Skin of body (tissue), 2 donors: Measurements from ENCODE around the gene CASP5. TPM values are rescaled to one million over a fixed set of nuclear protein-coding genes. Genes with fewer than 3 reads are reported as not detected.
"Not testable (repeated sequence)": the region's sequence is repeated elsewhere in the genome, so short reads cannot be mapped to it uniquely, and the experiment has no call there.

Source experiments
- DNase-seq: peaks from one replicate; lab custom pipeline; 2025; lab: John Stamatoyannopoulos, UW
- total RNA-seq: library from RNA; depleted of rRNA; stranded (reverse); fragments of >200 nt; gene quantifications from one replicate; pipeline ENCODE4 v1.2.3, GENCODE V29; 2014

The CASP5 gene
- total RNA-seq, 1 donor from 2014 or later = 0.39 TPM

GRCh38 chr11:105033781-105034180 lies 10.8 kb upstream of the CASP5 start:
- DNase-seq = no peak

- DNase-seq = no peak
Observed at GRCh38 chr11:105033343-105033742, 10.4 kb upstream of the CASP5 start.

- DNase-seq = no peak
Observed at GRCh38 chr11:105032495-105032894, 9.5 kb upstream of the CASP5 start.

- DNase-seq = no peak
Observed at GRCh38 chr11:105027678-105028077, 4.7 kb upstream of the CASP5 start.

GRCh38 chr11:105024394-105024793 lies 1.4 kb upstream of the CASP5 start:
- DNase-seq = no peak

- no peak for DNase-seq
Observed at GRCh38 chr11:105022527-105022926, 441 bp downstream of the CASP5 start.

- no peak for DNase-seq
Observed at GRCh38 chr11:105007463-105007862, 15.5 kb downstream of the CASP5 start.

GRCh38 chr11:105005451-105005845 lies 17.5 kb downstream of the CASP5 start:
- no peak for DNase-seq

- peak; percentile 4 for DNase-seq
Observed at GRCh38 chr11:105004021-105004420, 18.9 kb downstream of the CASP5 start.

GRCh38 chr11:105003151-105003550 lies 19.8 kb downstream of the CASP5 start:
- DNase-seq = no peak

- no peak for DNase-seq
Observed at GRCh38 chr11:105000797-105001196, 22.2 kb downstream of the CASP5 start.

- peak; percentile 27 for DNase-seq
Observed at GRCh38 chr11:105000167-105000566, 22.8 kb downstream of the CASP5 start.

GRCh38 chr11:104999721-105000120 lies 23.2 kb downstream of the CASP5 start:
- no peak for DNase-seq

GRCh38 chr11:104997288-104997687 lies 25.7 kb downstream of the CASP5 start:
- DNase-seq = no peak

- DNase-seq = no peak
Observed at GRCh38 chr11:104995001-104995408, 28.0 kb downstream of the CASP5 start.

GRCh38 chr11:104992781-104993180 lies 30.2 kb downstream of the CASP5 start:
- DNase-seq = no peak

- no peak for DNase-seq
Observed at GRCh38 chr11:104991994-104992393, 31.0 kb downstream of the CASP5 start.

- DNase-seq = no peak
Observed at GRCh38 chr11:104984808-104985207, 38.2 kb downstream of the CASP5 start.

GRCh38 chr11:104979839-104980238 lies 43.1 kb downstream of the CASP5 start:
- DNase-seq = no peak

GRCh38 chr11:104973616-104974015 lies 49.4 kb downstream of the CASP5 start:
- DNase-seq = no peak

- DNase-seq = not testable (repeated sequence)
Observed at GRCh38 chr11:104972924-104973323, 50.0 kb downstream of the CASP5 start.

- DNase-seq = no peak
Observed at GRCh38 chr11:104970756-104971155, 52.2 kb downstream of the CASP5 start.

- no peak for DNase-seq
Observed at GRCh38 chr11:104968856-104969776, 53.9 kb downstream of the CASP5 start.
